Sigmoid colon (tissue), 7 donors: ENCODE data around the gene NIM1K. TPM values are rescaled to one million over a fixed set of nuclear protein-coding genes. Genes with fewer than 3 reads are reported as not detected.

Source experiments
- DNase-seq: peaks from one replicate; pipeline ENCODE4 v3.0.0-alpha.2; 2019
- H3K27ac ChIP-seq, 4 donors: fragments of 200-600 bp; sonication (generic); one replicate each; pipeline ENCODE4 v1.5.1; 2016 to 2019; ENCODE audit warnings: mild to moderate bottlenecking in 1 of 4
- H3K27me3 ChIP-seq, 3 donors: fragments of 200-600 bp; sonication (generic); one replicate each; pipeline ENCODE4 v1.5.1; 2019; ENCODE audit warnings: mild to moderate bottlenecking in 1 of 3
- H3K36me3 ChIP-seq, 4 donors: fragments of 200-600 bp; sonication (generic); one replicate each; pipeline ENCODE4 v1.5.1; 2016 to 2019
- H3K4me1 ChIP-seq, 4 donors: fragments of 200-600 bp; sonication (generic); one replicate each; pipeline ENCODE4 v1.5.1; 2017 to 2019
- H3K4me3 ChIP-seq, 4 donors: fragments of 200-600 bp; sonication (generic); one replicate each; pipeline ENCODE4 v1.5.1; 2017 to 2019; ENCODE audit warnings: mild to moderate bottlenecking in 2 of 4, moderate library complexity in 1 of 4
- H3K9me3 ChIP-seq, 4 donors: fragments of 200-600 bp in 3 of 4; sonication (generic) in 3 of 4; one replicate each; pipeline versions ENCODE4 v1.5.1 to v1.6.1; 2013 to 2019
- CTCF ChIP-seq, 4 experiments: fragments of 450-650 bp in 3 of 4; fragments of 200-600 bp in 1 of 4; IDR thresholded peaks; one replicate each; pipeline ENCODE4 v1.5.1; 2016 to 2019; ENCODE audit warnings: antibody characterized with exemption in 4 of 4, mild to moderate bottlenecking in 3 of 4, moderate library complexity in 2 of 4
- EP300 ChIP-seq, 4 donors: sonication (generic); formaldehyde crosslinking; IDR thresholded peaks; one replicate each; pipeline ENCODE4 v1.6.1; 2017; ENCODE audit warnings: antibody characterized with exemption in 4 of 4
- POLR2A ChIP-seq, 2 donors: fragments of 450-650 bp; IDR thresholded peaks; one replicate each; pipeline ENCODE4 v1.6.1; 2016; ENCODE audit warnings: antibody characterized with exemption in 2 of 2, mild to moderate bottlenecking in 2 of 2, moderate library complexity in 2 of 2
- POLR2AphosphoS5 ChIP-seq, 4 donors: sonication (generic); formaldehyde crosslinking; IDR thresholded peaks; one replicate each; pipeline ENCODE4 v1.6.1; 2017; ENCODE audit warnings: antibody characterized with exemption in 4 of 4
- WGBS, 2 donors: extraction: QIAGEN DNeasy Blood & Tissue Kit; methylation state at CpG; one replicate each; pipeline ENCODE4 v1.1.7; 2013; 5-methylcytosine and 5-hydroxymethylcytosine counted together
- intact Hi-C: fragments of 100-400 bp; cut with DNase I; formaldehyde crosslinking; loops from one replicate; pipeline ENCODE4 v1.15.1; 2023
- polyA plus RNA-seq, 3 donors: library from polyadenylated mRNA; stranded (reverse); fragments of 200-250 nt; gene quantifications; one replicate each; pipeline ENCODE4 v1.2.3, GENCODE V29; 2013
- total RNA-seq, 4 donors: library from RNA; depleted of rRNA; stranded (reverse); fragments of >200 nt; gene quantifications; one replicate each; pipeline ENCODE4 v1.1.0, GENCODE V29; 2016
- donor health status: healthy with polysubstance abuse.
- donor health status: Bipolar disorder and iron deficiency.
- donor health status: healthy.

Gene NIM1K
- total and polyA plus RNA-seq, 7 donors, result 0.28 to 3.6 (median 0.68) TPM; not detected in 2

DNA sequence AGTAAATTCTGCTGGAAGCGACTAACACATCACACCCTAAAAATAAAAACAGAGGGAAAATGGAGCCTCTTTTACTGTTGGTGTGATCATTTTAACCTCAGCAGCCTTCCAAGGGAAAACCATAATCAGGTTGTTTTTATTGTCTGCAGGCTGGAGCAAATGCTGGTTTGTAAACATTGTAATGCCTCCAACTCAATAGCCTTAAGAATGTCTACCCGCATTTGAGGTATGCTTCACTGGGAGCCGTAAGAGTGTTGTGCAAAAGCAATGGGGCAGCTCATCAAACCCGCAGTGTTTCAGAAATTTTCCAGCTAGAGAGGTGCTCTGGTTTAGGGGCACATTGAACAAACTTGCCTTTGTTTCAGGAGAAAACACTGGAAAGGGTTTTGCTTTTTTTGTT, 17.0 kb downstream of the NIM1K start:
- Histone ChIP-seq H3K4me1 (no peaks in the 10 kb centered on the region), H3K4me3 (no peak overlapping the region), H3K9me3 (no peaks in the 10 kb centered on the region), H3K27ac (no peak overlapping the region), H3K27me3 (no peaks in the 10 kb centered on the region), H3K36me3 (no peaks in the 10 kb centered on the region)
- intact Hi-C loops, result no loop called here
- 25 to 63% methylated on average over 4 of the region's 4 CpGs for WGBS, 2 donors
- no peak for DNase-seq
- no peak for TF ChIP-seq POLR2AphosphoS5 (IDR thresholded peaks at IDR 0.05)
- no peak for TF ChIP-seq EP300 (IDR thresholded peaks at IDR 0.05)
- TF ChIP-seq CTCF (IDR thresholded peaks at IDR 0.05), result no peak
- TF ChIP-seq POLR2A (IDR thresholded peaks at IDR 0.05), result no peak

DNA sequence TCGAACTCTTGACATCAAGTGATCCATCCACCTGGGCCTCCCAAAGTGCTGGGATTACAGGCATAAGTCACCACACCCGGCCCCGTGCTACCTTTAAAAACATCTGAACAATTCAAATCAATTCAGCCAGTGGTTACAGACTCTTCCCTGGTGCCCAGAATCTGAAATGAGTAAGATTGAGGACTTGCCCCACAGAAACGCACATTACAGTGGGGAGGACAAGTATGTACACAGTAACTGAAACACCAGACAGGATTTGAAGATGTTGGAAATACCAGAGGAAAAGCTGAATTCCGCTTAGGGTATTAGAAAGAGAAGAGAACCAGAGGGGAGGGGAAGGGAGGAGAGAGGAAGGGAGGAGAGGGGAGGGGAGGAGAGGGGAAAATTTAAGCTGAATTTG, 17.8 kb downstream of the NIM1K start:
- intact Hi-C loops, result no loop called here
- no peak for TF ChIP-seq POLR2A (IDR thresholded peaks at IDR 0.05)
- TF ChIP-seq EP300 (IDR thresholded peaks at IDR 0.05), result no peak
- TF ChIP-seq POLR2AphosphoS5 (IDR thresholded peaks at IDR 0.05), result no peak
- no peak for TF ChIP-seq CTCF (IDR thresholded peaks at IDR 0.05)
- Histone ChIP-seq H3K4me3 (no peak overlapping the region), H3K36me3 (no peaks in the 10 kb centered on the region), H3K9me3 (no peaks in the 10 kb centered on the region), H3K4me1 (no peaks in the 10 kb centered on the region), H3K27me3 (no peaks in the 10 kb centered on the region), H3K27ac (no peak overlapping the region)
- no peak for DNase-seq
- WGBS, 2 donors, result 77 to 80% methylated on average over 5 of the region's 5 CpGs

DNA sequence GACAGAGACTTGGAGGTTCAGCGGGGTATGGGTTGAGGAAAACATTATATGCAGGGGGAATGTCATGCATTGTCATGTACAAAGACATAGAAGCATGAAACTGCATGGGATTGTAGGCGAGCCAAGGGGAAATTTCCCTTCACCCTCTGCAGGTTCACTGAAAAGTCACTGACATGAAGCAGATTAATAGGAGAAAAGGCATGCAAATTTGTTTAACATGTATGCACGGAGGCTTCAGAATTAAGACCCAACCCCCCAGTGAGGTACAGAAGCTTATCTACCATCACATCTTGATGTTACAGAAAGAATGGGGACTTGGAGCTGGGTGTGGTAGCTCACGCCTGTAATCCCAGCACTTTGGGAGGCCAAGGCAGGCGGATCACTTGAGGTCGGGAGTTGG, 18.5 kb downstream of the NIM1K start:
- H3K4me3 ChIP-seq, result no peak overlapping the region
- no peak for TF ChIP-seq POLR2AphosphoS5 (IDR thresholded peaks at IDR 0.05)
- TF ChIP-seq CTCF (IDR thresholded peaks at IDR 0.05), result no peak
- no peak for TF ChIP-seq EP300 (IDR thresholded peaks at IDR 0.05)
- TF ChIP-seq POLR2A (IDR thresholded peaks at IDR 0.05), result no peak
- H3K4me1 ChIP-seq, result no peaks in the 10 kb centered on the region
- WGBS, 2 donors, result 65 to 71% methylated on average over 6 of the region's 6 CpGs
- H3K36me3 ChIP-seq, result no peaks in the 10 kb centered on the region
- H3K27ac ChIP-seq, result no peak overlapping the region
- intact Hi-C loops, result no loop called here
- no peaks in the 10 kb centered on the region for H3K27me3 ChIP-seq
- no peak for DNase-seq
- H3K9me3 ChIP-seq, result no peaks in the 10 kb centered on the region

GRCh38 chr5:43213951-43214350, 21.9 kb downstream of the NIM1K start:
- Histone ChIP-seq H3K4me1 (no peaks in the 10 kb centered on the region), H3K27ac (no peak overlapping the region), H3K27me3 (no peaks in the 10 kb centered on the region), H3K9me3 (no peaks in the 10 kb centered on the region), H3K4me3 (no peak overlapping the region), H3K36me3 (no peaks in the 10 kb centered on the region)
- DNase-seq, result no peak
- intact Hi-C loops, result no loop called here
- 78 to 82% methylated on average over 2 of the region's 2 CpGs for WGBS, 2 donors
- TF ChIP-seq POLR2AphosphoS5 (IDR thresholded peaks at IDR 0.05) (no peak), CTCF (IDR thresholded peaks at IDR 0.05) (no peak), POLR2A (IDR thresholded peaks at IDR 0.05) (no peak), EP300 (IDR thresholded peaks at IDR 0.05) (no peak)

DNA sequence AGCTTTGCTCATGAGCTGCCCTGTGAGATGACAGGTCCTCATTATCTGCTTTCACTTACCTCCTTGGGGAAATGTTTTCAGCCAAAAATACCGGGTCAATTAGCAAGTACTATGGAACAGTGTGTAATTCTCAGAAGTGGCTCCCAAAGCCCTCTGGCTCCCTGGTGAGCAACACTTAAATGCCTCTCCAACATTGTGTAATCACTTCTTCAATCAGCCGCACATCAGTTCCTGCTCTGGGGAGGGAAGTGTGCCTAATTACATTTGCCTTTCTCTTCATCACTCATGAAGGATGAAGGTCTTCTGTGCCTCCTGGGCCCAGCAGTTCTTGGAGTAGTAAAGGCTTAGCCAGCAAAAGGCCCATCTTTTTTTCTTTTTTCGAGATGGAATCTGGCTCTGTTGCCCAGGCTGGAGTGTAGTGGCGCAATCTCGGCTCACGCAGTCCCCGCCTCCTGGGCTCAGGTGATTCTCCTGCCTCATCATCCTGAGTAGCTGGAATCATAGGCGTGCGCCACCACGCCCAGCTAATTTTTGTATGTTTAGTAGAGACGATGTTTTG, 23.1 kb downstream of the NIM1K start:
- H3K4me1 ChIP-seq, result no peaks in the 10 kb centered on the region
- no peak for TF ChIP-seq POLR2AphosphoS5 (IDR thresholded peaks at IDR 0.05)
- TF ChIP-seq POLR2A (IDR thresholded peaks at IDR 0.05), result no peak
- TF ChIP-seq CTCF (IDR thresholded peaks at IDR 0.05), result no peak
- no peak for TF ChIP-seq EP300 (IDR thresholded peaks at IDR 0.05)
- WGBS, 2 donors, result 90% methylated on average over 11 of the region's 11 CpGs
- no peaks in the 10 kb centered on the region for H3K27me3 ChIP-seq
- no peaks in the 10 kb centered on the region for H3K36me3 ChIP-seq
- DNase-seq, result no peak
- H3K9me3 ChIP-seq, result no peaks in the 10 kb centered on the region
- H3K4me3 ChIP-seq, result no peak overlapping the region
- no peak overlapping the region for H3K27ac ChIP-seq
- intact Hi-C loops, result no loop called here
